Fibroblast of mammary gland (primary cell): ENCODE data around the gene KRT14.

ENCODE experiments used
- DNase-seq: peaks from one replicate; pipeline ENCODE4 v3.0.0-alpha.2; 2010; ENCODE audit warnings: low read depth
- H3K4me3 ChIP-seq: 2 replicates; pipeline ENCODE4 v1.5.1; 2011; ENCODE audit warnings: low read depth, mild to moderate bottlenecking, low read length, moderate library complexity; ENCODE audit not compliant: control insufficient read depth
- CTCF ChIP-seq: conservative IDR thresholded peaks from 2 replicates; pipeline ENCODE4 v1.5.1; 2011; ENCODE audit warnings: low read depth, low read length, inconsistent platforms; ENCODE audit not compliant: control insufficient read depth, insufficient read depth

The KRT14 gene

GRCh38 chr17:41534899-41535546 is 51.7 kb downstream of the KRT14 start:
- no peak for TF ChIP-seq CTCF
- DNase-seq: no peak
- no peak overlapping the region for H3K4me3 ChIP-seq

- H3K4me3 ChIP-seq: no peak overlapping the region
- no peak for TF ChIP-seq CTCF
- DNase-seq: no peak
Observed at GRCh38 chr17:41533613-41534012, 53.1 kb downstream of the KRT14 start.

GRCh38 chr17:41532947-41533570 is 53.6 kb downstream of the KRT14 start:
- TF ChIP-seq CTCF: no peak
- DNase-seq: no peak
- no peak overlapping the region for H3K4me3 ChIP-seq
